OCI-LY1 (cell line): Measurements from ENCODE around the gene AMH.

Source experiments
- H2AFZ ChIP-seq: fragments of 200-600 bp; sonication (generic), shearing (Covaris generic); 2 replicates; pipeline ENCODE4 v1.6.0; 2014; ENCODE audit warnings: antibody characterized with exemption, mild to moderate bottlenecking, low read length
- H3F3A ChIP-seq: fragments of 200-600 bp; sonication (generic), shearing (Covaris generic); 2 replicates; pipeline ENCODE4 v1.6.0; 2014; ENCODE audit warnings: mild to moderate bottlenecking, antibody characterized with exemption, low read length, moderate library complexity; ENCODE audit not compliant: insufficient read depth
- H3K27ac ChIP-seq: fragments of 200-600 bp; sonication (generic); 2 replicates; pipeline ENCODE4 v1.5.1; 2014; ENCODE audit warnings: low read length, mixed run types, mild to moderate bottlenecking, low read depth; ENCODE audit not compliant: poor library complexity, severe bottlenecking
- H3K27me3 ChIP-seq: fragments of 200-600 bp; sonication (generic); 2 replicates; pipeline ENCODE4 v1.6.0; 2014; ENCODE audit warnings: antibody characterized with exemption, mild to moderate bottlenecking, low read length, moderate library complexity; ENCODE audit not compliant: insufficient read depth
- H3K36me3 ChIP-seq: fragments of 200-600 bp; sonication (generic); 2 replicates; pipeline ENCODE4 v1.6.1; 2014; ENCODE audit warnings: mild to moderate bottlenecking, antibody characterized with exemption, low read length, moderate library complexity, mixed read lengths; ENCODE audit not compliant: insufficient read depth
- H3K4me1 ChIP-seq: fragments of 200-600 bp; sonication (generic); 2 replicates; pipeline ENCODE4 v1.5.1; 2014; ENCODE audit warnings: mild to moderate bottlenecking, low read length, moderate library complexity; ENCODE audit not compliant: insufficient read depth, severe bottlenecking
- H3K4me2 ChIP-seq: fragments of 200-600 bp; sonication (generic), shearing (Covaris generic); 2 replicates; pipeline ENCODE4 v1.6.1; 2014; ENCODE audit warnings: low read length
- H3K4me3 ChIP-seq: fragments of 200-600 bp; sonication (generic); 2 replicates; pipeline ENCODE4 v1.5.1; 2014; ENCODE audit warnings: low read length, low read depth, mild to moderate bottlenecking, mixed read lengths; ENCODE audit not compliant: poor library complexity, severe bottlenecking
- H3K79me2 ChIP-seq: fragments of 200-600 bp; shearing (Covaris generic); 2 replicates; pipeline ENCODE4 v1.6.1; 2016; ENCODE audit warnings: mixed run types, low read length, mixed read lengths; ENCODE audit not compliant: insufficient read depth
- H3K9ac ChIP-seq: fragments of 200-600 bp; sonication (generic), shearing (Covaris generic); 2 replicates; pipeline ENCODE4 v1.6.1; 2014; ENCODE audit warnings: mild to moderate bottlenecking, low read length, mixed read lengths
- H3K9me2 ChIP-seq: fragments of 200-600 bp; sonication (generic), shearing (Covaris generic); 2 replicates; pipeline ENCODE4 v1.6.1; 2014; ENCODE audit warnings: low read depth, mild to moderate bottlenecking, low read length, mixed read lengths
- H3K9me3 ChIP-seq: fragments of 200-600 bp; shearing (Covaris generic); 2 replicates; pipeline ENCODE4 v1.6.1; 2014; ENCODE audit warnings: low read length, mixed read lengths
- H4K20me1 ChIP-seq: fragments of 200-600 bp; sonication (generic), shearing (Covaris generic); 2 replicates; pipeline ENCODE4 v1.6.0; 2016; ENCODE audit warnings: mild to moderate bottlenecking, low read length; ENCODE audit not compliant: insufficient read depth
- EZH2 ChIP-seq: fragments of 200-600 bp; sonication (generic), shearing (Covaris generic); IDR thresholded peaks from 2 replicates; pipeline ENCODE4 v1.8.0; 2017; ENCODE audit warnings: borderline replicate concordance, mixed run types, mild to moderate bottlenecking, antibody characterized with exemption, low read length, moderate library complexity, mixed read lengths
- TF ChIP-seq, protein P1 (sequence below): fragments of 200-600 bp; sonication (generic), shearing (Covaris generic); IDR thresholded peaks from 2 replicates; pipeline ENCODE4 v1.5.1; 2017; ENCODE audit warnings: mild to moderate bottlenecking, antibody characterized with exemption, low read length, moderate library complexity, mixed read lengths

Gene AMH

DNA sequence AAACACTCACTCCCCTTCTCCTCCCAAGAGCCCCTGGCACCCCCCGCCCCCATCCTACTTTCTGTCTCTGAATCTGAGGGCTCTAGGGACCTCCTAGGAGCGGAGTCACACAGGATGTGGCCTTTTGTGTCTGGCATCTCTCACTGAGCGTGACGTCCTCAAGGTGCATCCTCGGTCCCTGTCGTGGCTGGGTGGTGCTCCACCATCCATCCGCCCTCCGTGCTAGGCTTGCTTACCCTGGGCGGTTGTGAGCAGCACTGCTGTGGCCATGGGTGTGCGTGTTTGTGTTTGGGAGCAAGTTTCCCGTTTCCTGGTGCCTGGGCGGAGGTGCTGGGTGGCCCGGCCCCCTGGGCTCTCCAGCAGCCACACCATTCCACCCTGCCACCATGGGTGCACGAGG, 25.2 kb upstream of the AMH start:
- H3K9me3 ChIP-seq, result no peaks in the 10 kb centered on the region
- no peak overlapping the region; the same call in 1 of the 2 replicates for H3K4me2 ChIP-seq
- H3K9ac ChIP-seq, result no peak overlapping the region
- TF ChIP-seq, protein P1, sequence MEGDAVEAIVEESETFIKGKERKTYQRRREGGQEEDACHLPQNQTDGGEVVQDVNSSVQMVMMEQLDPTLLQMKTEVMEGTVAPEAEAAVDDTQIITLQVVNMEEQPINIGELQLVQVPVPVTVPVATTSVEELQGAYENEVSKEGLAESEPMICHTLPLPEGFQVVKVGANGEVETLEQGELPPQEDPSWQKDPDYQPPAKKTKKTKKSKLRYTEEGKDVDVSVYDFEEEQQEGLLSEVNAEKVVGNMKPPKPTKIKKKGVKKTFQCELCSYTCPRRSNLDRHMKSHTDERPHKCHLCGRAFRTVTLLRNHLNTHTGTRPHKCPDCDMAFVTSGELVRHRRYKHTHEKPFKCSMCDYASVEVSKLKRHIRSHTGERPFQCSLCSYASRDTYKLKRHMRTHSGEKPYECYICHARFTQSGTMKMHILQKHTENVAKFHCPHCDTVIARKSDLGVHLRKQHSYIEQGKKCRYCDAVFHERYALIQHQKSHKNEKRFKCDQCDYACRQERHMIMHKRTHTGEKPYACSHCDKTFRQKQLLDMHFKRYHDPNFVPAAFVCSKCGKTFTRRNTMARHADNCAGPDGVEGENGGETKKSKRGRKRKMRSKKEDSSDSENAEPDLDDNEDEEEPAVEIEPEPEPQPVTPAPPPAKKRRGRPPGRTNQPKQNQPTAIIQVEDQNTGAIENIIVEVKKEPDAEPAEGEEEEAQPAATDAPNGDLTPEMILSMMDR, result no peak
- no peak for TF ChIP-seq EZH2
- no peak overlapping the region for H2AFZ ChIP-seq
- H3K27me3 ChIP-seq, result no peaks in the 10 kb centered on the region
- H3K4me3 ChIP-seq, result no peak overlapping the region
- peak overlapping the region; percentile 64 for H3K27ac ChIP-seq
- H3K36me3 ChIP-seq, result peaks cover 40% of the 10 kb centered on the region
- no peaks in the 10 kb centered on the region for H3K9me2 ChIP-seq
- no peaks in the 10 kb centered on the region for H3F3A ChIP-seq
- no peaks in the 10 kb centered on the region for H4K20me1 ChIP-seq
- peaks cover 77% of the 10 kb centered on the region for H3K4me1 ChIP-seq
- H3K79me2 ChIP-seq, result no peaks in the 10 kb centered on the region

DNA sequence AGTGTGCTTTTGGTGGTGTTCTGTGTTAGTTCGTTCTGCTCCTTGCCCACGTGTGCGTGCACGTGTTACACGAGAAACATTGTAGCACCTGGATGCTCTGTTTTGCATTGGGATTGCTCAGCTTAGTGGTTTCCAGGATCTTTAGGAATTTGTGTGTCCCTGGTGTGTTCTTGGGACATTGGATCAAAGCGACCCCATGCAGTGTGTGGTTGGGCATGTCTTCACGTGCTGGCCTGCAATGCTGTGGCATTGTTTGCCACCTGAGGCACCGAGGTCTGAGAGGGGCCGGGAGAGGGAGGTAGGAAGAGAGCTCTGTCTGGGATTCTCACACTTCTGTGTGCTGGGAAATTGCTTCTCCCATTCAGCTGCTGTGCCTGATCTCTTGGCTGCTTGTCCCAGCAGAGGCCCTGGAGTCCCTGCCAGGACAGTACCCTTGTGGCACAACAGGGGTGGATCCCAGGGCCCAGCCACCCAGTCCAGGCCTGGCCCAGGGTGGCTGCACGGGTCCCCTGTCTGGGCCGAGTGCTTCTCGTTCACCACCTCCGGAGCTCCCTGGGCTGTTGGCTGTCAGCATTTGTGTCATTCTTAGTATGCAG, 24.3 kb upstream of the AMH start:
- Histone ChIP-seq H3F3A (no peaks in the 10 kb centered on the region), H3K4me2 (no peak overlapping the region), H3K36me3 (peaks cover 40% of the 10 kb centered on the region), H3K27me3 (no peaks in the 10 kb centered on the region), H3K9ac (no peak overlapping the region), H3K4me1 (peaks cover 77% of the 10 kb centered on the region), H2AFZ (no peak overlapping the region), H3K9me3 (no peaks in the 10 kb centered on the region), H4K20me1 (no peaks in the 10 kb centered on the region), H3K27ac (peak overlapping the region; percentile 64), H3K79me2 (no peaks in the 10 kb centered on the region), H3K4me3 (no peak overlapping the region), H3K9me2 (no peaks in the 10 kb centered on the region)
- TF ChIP-seq EZH2, result no peak
- TF ChIP-seq, protein P1, result no peak

DNA sequence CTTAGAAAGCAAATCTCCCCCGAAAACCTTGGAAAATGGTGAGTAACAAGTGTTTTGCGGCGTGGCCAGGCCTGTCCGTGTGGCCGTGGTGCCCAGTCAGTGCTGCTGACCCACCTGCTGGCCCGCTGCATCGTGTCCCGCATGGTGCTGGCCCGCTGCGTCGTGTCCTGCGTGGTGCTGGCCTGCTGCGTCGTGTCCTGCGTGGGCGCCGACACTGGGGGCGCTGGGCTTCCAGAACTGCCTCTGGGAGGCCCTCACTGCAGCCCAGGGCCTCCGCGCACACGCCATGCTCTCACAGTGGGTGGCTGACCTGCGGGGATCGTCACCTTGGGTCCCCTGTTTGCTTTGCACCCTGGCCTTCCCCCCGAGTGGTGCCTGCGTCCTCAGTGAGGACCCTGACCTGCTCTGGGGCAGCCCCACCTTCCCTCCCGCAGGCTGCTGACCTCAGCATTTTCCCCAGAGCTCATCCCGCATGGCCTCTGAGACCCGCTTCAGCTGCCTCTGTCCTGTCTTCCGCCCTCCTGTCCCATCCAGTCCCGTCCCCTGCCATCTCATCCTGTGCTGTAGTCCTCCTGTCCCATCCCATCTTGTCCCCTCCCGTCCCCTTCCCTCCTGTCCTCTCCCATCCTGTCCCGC, 23.6 kb upstream of the AMH start:
- Histone ChIP-seq H3K36me3 (peaks cover 46% of the 10 kb centered on the region), H3K4me2 (no peak overlapping the region), H4K20me1 (no peaks in the 10 kb centered on the region), H3K9ac (no peak overlapping the region), H3K4me1 (peaks cover 70% of the 10 kb centered on the region), H3K4me3 (no peak overlapping the region), H3K27me3 (no peaks in the 10 kb centered on the region), H3K79me2 (no peaks in the 10 kb centered on the region), H3K9me3 (no peaks in the 10 kb centered on the region), H2AFZ (no peak overlapping the region), H3F3A (no peaks in the 10 kb centered on the region), H3K9me2 (no peaks in the 10 kb centered on the region), H3K27ac (no peak overlapping the region)
- TF ChIP-seq EZH2, result no peak
- TF ChIP-seq, protein P1, result no peak
